HCT116 (cell line): ENCODE measurements around the gene CNTROB. TPM values are rescaled to one million over a fixed set of nuclear protein-coding genes. Genes with fewer than 3 reads are reported as not detected.

ENCODE experiments used
- ATAC-seq: fragments of 200-7000 bp; cut with Tn5 transposase; 2 replicates; pipeline ENCODE4 v1.9.1; 2020; ENCODE audit warnings: mild to moderate bottlenecking, moderate library complexity
- BruUV-seq: library from RNA; stranded (reverse); fragments of 400-500 nt; replicated peaks from 2 replicates; lab custom pipeline; 2021; lab: Mats Ljungman, UMichigan
- CTCF ChIA-PET: fragments of 300-600 bp; sonication (Branson Sonifier 250); formaldehyde crosslinking; loops from one replicate; lab custom pipeline; 2021; ENCODE audit warnings: antibody characterized with exemption; lab: Charles Lee
- POLR2A ChIA-PET: fragments of 300-600, 350-600 bp; sonication (Branson Sonifier 250); formaldehyde crosslinking; loops from one replicate; lab custom pipeline; 2021; ENCODE audit warnings: antibody characterized with exemption; lab: Charles Lee
- RAD21 ChIA-PET, 2 experiments: fragments of 300-600 bp; sonication (Branson Sonifier 250); formaldehyde crosslinking; loops; one replicate each; lab custom pipeline; 2023; ENCODE audit warnings: low total read pairs in 2 of 2; ENCODE audit not compliant: uncharacterized antibody in 2 of 2, unreplicated experiment in 2 of 2, low non-redundant PET in 1 of 2; lab: Charles Lee
- DNase-seq: peaks from one replicate; pipeline ENCODE4 v3.0.0-alpha.2; 2010; ENCODE audit warnings: low read depth, low spot score
- H2AFZ ChIP-seq: fragments of 200-600 bp; shearing (Covaris generic), sonication (generic); 2 replicates; pipeline ENCODE4 v1.6.1; 2017; ENCODE audit warnings: low read depth, mixed run types, mixed read lengths, antibody characterized with exemption, low read length; ENCODE audit not compliant: poor library complexity, severe bottlenecking
- H3K27ac ChIP-seq: 2 replicates; pipeline ENCODE4 v1.5.1; 2012; ENCODE audit warnings: low read depth, low read length
- H3K27me3 ChIP-seq: fragments of 200-600 bp; sonication (generic); 2 replicates; pipeline ENCODE4 v1.6.1; 2016; ENCODE audit warnings: mixed run types, low read length, mixed read lengths; ENCODE audit not compliant: insufficient read depth
- H3K36me3 ChIP-seq, 2 experiments: fragments of 200-500 bp in 1 of 2; fragments of 200-600 bp in 1 of 2; sonication (Bioruptor generic) in 1 of 2; sonication (generic) in 1 of 2; 2 replicates each; pipeline versions ENCODE4 v1.5.1 to v1.6.1; 2014 to 2016; ENCODE audit warnings: low read length in 2 of 2, inconsistent platforms in 1 of 2, mixed read lengths in 1 of 2, mixed run types in 1 of 2; ENCODE audit not compliant: insufficient read depth in 2 of 2, control insufficient read depth in 1 of 2
- H3K4me1 ChIP-seq, 2 experiments: fragments of 200-600 bp in 1 of 2; sonication (generic) in 1 of 2; 2 replicates each; pipeline versions ENCODE4 v1.5.1 to v1.6.1; 2012 to 2017; ENCODE audit warnings: low read length in 2 of 2, inconsistent platforms in 1 of 2, mild to moderate bottlenecking in 1 of 2, mixed read lengths in 1 of 2, mixed run types in 1 of 2, moderate library complexity in 1 of 2; ENCODE audit not compliant: insufficient read depth in 2 of 2, control insufficient read depth in 1 of 2
- H3K4me2 ChIP-seq: fragments of 200-600 bp; sonication (generic); 2 replicates; pipeline ENCODE4 v1.6.1; 2017; ENCODE audit warnings: mixed run types, low read length, mixed read lengths
- H3K4me3 ChIP-seq, 2 experiments: fragments of 200-600 bp in 1 of 2; sonication (generic) in 1 of 2; replicated peaks in 1 of 2; 2 replicates each; pipeline ENCODE4 v1.5.1; 2011 to 2016; ENCODE audit warnings: low read length in 2 of 2, control low read depth in 1 of 2, low read depth in 1 of 2, mild to moderate bottlenecking in 1 of 2, mixed read lengths in 1 of 2, mixed run types in 1 of 2
- H3K79me2 ChIP-seq: fragments of 200-600 bp; sonication (generic); 2 replicates; pipeline ENCODE4 v1.6.1; 2017; ENCODE audit warnings: mild to moderate bottlenecking, mixed run types, low read length, moderate library complexity, mixed read lengths; ENCODE audit not compliant: insufficient read depth
- H3K9ac ChIP-seq: fragments of 200-600 bp; sonication (generic); 2 replicates; pipeline ENCODE4 v1.6.1; 2016; ENCODE audit warnings: low read length, mixed read lengths
- H3K9me2 ChIP-seq: fragments of 200-600 bp; sonication (generic), shearing (Covaris generic); 2 replicates; pipeline ENCODE4 v1.6.1; 2017; ENCODE audit warnings: mixed run types, mild to moderate bottlenecking, moderate library complexity; ENCODE audit not compliant: insufficient read depth
- H3K9me3 ChIP-seq, 2 experiments: fragments of 200-500 bp in 1 of 2; fragments of 200-600 bp in 1 of 2; sonication (Bioruptor generic) in 1 of 2; sonication (generic) in 1 of 2; 2 replicates each; pipeline ENCODE4 v1.6.1; 2014 to 2017; ENCODE audit warnings: low read length in 2 of 2, mixed read lengths in 2 of 2, inconsistent platforms in 1 of 2, low read depth in 1 of 2, mild to moderate bottlenecking in 1 of 2, mixed run types in 1 of 2, moderate library complexity in 1 of 2; ENCODE audit not compliant: control insufficient read depth in 1 of 2, insufficient read depth in 1 of 2
- H4K20me1 ChIP-seq: fragments of 200-600 bp; sonication (generic), shearing (Covaris generic); 2 replicates; pipeline ENCODE4 v1.6.1; 2017; ENCODE audit warnings: mixed run types, mild to moderate bottlenecking, moderate library complexity; ENCODE audit not compliant: insufficient read depth
- ATF3 ChIP-seq: IDR thresholded peaks from 2 replicates; pipeline ENCODE4 v1.6.1; 2012
- CBX3 ChIP-seq: IDR thresholded peaks from 2 replicates; pipeline ENCODE4 v1.6.1; 2012; ENCODE audit warnings: low read depth
- CTCF ChIP-seq, 3 experiments: fragments of 200-600 bp in 1 of 3; sonication (generic) in 1 of 3; IDR thresholded peaks in 2 of 3; conservative IDR thresholded peaks in 1 of 3; 2 replicates each; pipeline ENCODE4 v1.5.1; 2012 to 2017; ENCODE audit warnings: low read depth in 2 of 3, low read length in 2 of 3, antibody characterized with exemption in 1 of 3, borderline replicate concordance in 1 of 3, control low read depth in 1 of 3, mild to moderate bottlenecking in 1 of 3, mixed read lengths in 1 of 3, mixed run types in 1 of 3, moderate library complexity in 1 of 3; ENCODE audit not compliant: insufficient read depth in 1 of 3
- EGR1 ChIP-seq: IDR thresholded peaks from 2 replicates; pipeline ENCODE4 v1.6.1; 2012; ENCODE audit warnings: low read depth
- ELF1 ChIP-seq: IDR thresholded peaks from 2 replicates; pipeline ENCODE4 v1.6.1; 2012; ENCODE audit warnings: low read depth, borderline replicate concordance
- EZH2 ChIP-seq: fragments of 200-600 bp; sonication (generic); IDR thresholded peaks from 2 replicates; pipeline ENCODE4 v1.6.1; 2017; ENCODE audit warnings: antibody characterized with exemption, mixed run types
- EZH2phosphoT487 ChIP-seq: fragments of 200-600 bp; IDR thresholded peaks from 2 replicates; pipeline ENCODE4 v1.6.1; 2018; ENCODE audit warnings: antibody characterized with exemption, borderline replicate concordance
- FOSL1 ChIP-seq: IDR thresholded peaks from 2 replicates; pipeline ENCODE4 v1.6.1; 2012; ENCODE audit warnings: low read depth
- JUND ChIP-seq: IDR thresholded peaks from 2 replicates; pipeline ENCODE4 v1.6.1; 2012
- MAX ChIP-seq: IDR thresholded peaks from 2 replicates; pipeline ENCODE4 v1.6.1; 2012
- POLR2A ChIP-seq: IDR thresholded peaks from 2 replicates; pipeline ENCODE4 v1.7.0; 2011; ENCODE audit warnings: borderline replicate concordance; ENCODE audit not compliant: insufficient read depth, insufficient read length; ENCODE audit errors: extremely low read depth
- RAD21 ChIP-seq: IDR thresholded peaks from 2 replicates; pipeline ENCODE4 v1.6.1; 2012; ENCODE audit warnings: low read depth, mild to moderate bottlenecking
- SIN3A ChIP-seq: IDR thresholded peaks from 2 replicates; pipeline ENCODE4 v1.6.1; 2012; ENCODE audit warnings: low read depth
- SP1 ChIP-seq: IDR thresholded peaks from 2 replicates; pipeline ENCODE4 v1.6.1; 2012; ENCODE audit warnings: low read depth
- SRF ChIP-seq: IDR thresholded peaks from 2 replicates; pipeline ENCODE4 v1.6.1; 2012; ENCODE audit warnings: low read depth
- TCF7L2 ChIP-seq: IDR thresholded peaks from 2 replicates; pipeline ENCODE4 v1.7.0; 2011; ENCODE audit warnings: borderline replicate concordance, inconsistent platforms; ENCODE audit not compliant: insufficient read depth, insufficient read length; ENCODE audit errors: extremely low read depth
- ZFX ChIP-seq: fragments of 450-650 bp; IDR thresholded peaks from 2 replicates; pipeline ENCODE4 v1.6.1; 2017
- ZNF274 ChIP-seq: fragments of 200-500 bp; sonication (Bioruptor generic); IDR thresholded peaks from 2 replicates; pipeline ENCODE4 v1.6.1; 2014; ENCODE audit warnings: mild to moderate bottlenecking, low read depth, low read length, inconsistent platforms
- intact Hi-C: fragments of 100-400 bp; cut with micrococcal nuclease; formaldehyde crosslinking; loops from 2 replicates; pipeline ENCODE4 v1.10.0; 2022
- total RNA-seq: library from RNA; stranded (reverse); gene quantifications from one replicate; pipeline ENCODE4 v1.2.1, GENCODE V29; 2021; ENCODE audit not compliant: unreplicated experiment

Gene CNTROB
- total RNA-seq, 1 experiment from 2014 or later, result 54.6 TPM

GRCh38 chr17:7897773-7898172, 34.2 kb upstream of the CNTROB start:
- peaks cover 31 to 51% of the 10 kb centered on the region in 2 experiments; a peak in 3 of 4 replicates for H3K36me3 ChIP-seq
- CTCF ChIA-PET, result interaction anchor here (0.6 to 1.3 kb wide), 3 partner anchors 35 to 159 kb away, joined by 3 to 4 read pairs (median 3); partner anchors contain the start of gene KDM6B
- no peak for DNase-seq

More at GRCh38 chr17:7897773-7898172, 34.2 kb upstream of the CNTROB start:
- no peaks in the 10 kb centered on the region for H4K20me1 ChIP-seq
- no peak overlapping the region for H3K9ac ChIP-seq
- H2AFZ ChIP-seq, result no peak overlapping the region
- H3K27me3 ChIP-seq, result no peaks in the 10 kb centered on the region
- peak; percentile 64 for ATAC-seq
- no peak overlapping the region for H3K4me2 ChIP-seq
- ChIA-PET POLR2A (no interaction called here), RAD21 (no interaction called here)
- BruUV-seq, result no TSS peak
- H3K4me3 ChIP-seq, result no peak overlapping the region
- intact Hi-C loops, result loop anchor here (1.0 to 5.0 kb wide), 2 partner anchors 35 to 75 kb away; no protein-coding TSS in a partner anchor
- H3K9me3 ChIP-seq, result no peaks in the 10 kb centered on the region
- H3K9me2 ChIP-seq, result no peaks in the 10 kb centered on the region
- H3K27ac ChIP-seq, result no peak overlapping the region
- H3K4me1 ChIP-seq, result no peaks in the 10 kb centered on the region; a peak in 1 of 4 replicates
- H3K79me2 ChIP-seq, result no peaks in the 10 kb centered on the region
- no peak for TF ChIP-seq MAX
- TF ChIP-seq TCF7L2, result no peak
- TF ChIP-seq FOSL1, result no peak
- TF ChIP-seq JUND, result no peak
- no peak for TF ChIP-seq POLR2A
- peak; percentile 34 to 69 (median 59); a peak in 4 of 6 replicates for TF ChIP-seq CTCF (IDR thresholded peaks at IDR 0.05 in 2 of 3, conservative IDR thresholded peaks at IDR 0.05 in 1 of 3; ENCODE audit: borderline replicate concordance in 1 of 3, insufficient read depth in 1 of 3, low read depth in 2 of 3, low read length in 2 of 3)
- TF ChIP-seq SP1, result no peak
- no peak for TF ChIP-seq ATF3
- no peak for TF ChIP-seq EZH2
- no peak for TF ChIP-seq EGR1
- TF ChIP-seq SIN3A, result no peak
- TF ChIP-seq ZNF274, result no peak
- TF ChIP-seq SRF, result no peak
- no peak for TF ChIP-seq ELF1
- no peak for TF ChIP-seq CBX3
- peak; percentile 77 for TF ChIP-seq RAD21
- TF ChIP-seq EZH2phosphoT487, result no peak
- no peak for TF ChIP-seq ZFX
